ENCODE data around the gene LPCAT2.

LPCAT2 gene

GRCh38 chr16:55481023-55481422 is 27.8 kb upstream of the LPCAT2 start:
- no peak for DNase-seq (ENCODE audit: low spot score)

- peak; percentile 55 for DNase-seq (ENCODE audit: low spot score)
These were observed 26.8 kb upstream of the LPCAT2 start for GRCh38 chr16:55482056-55482455.

- no peak for DNase-seq (ENCODE audit: low spot score)
These were observed 21.6 kb upstream of the LPCAT2 start for GRCh38 chr16:55487048-55487803.

DNA sequence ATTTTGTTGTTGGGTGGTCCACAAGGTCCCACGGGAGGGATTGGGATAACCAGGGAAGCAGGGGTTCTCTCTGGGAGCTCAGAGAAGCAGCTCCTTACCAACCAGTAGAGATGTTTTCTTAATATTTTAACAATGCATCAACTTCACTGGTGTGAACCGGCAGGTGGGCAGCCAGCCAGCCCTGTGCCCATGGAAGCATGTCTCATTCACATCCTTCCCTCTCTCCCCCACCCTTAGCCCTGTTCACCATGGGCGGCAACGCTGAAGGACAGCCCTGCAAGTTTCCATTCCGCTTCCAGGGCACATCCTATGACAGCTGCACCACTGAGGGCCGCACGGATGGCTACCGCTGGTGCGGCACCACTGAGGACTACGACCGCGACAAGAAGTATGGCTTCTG is 20.6 kb upstream of the LPCAT2 start:
- no peak for DNase-seq (ENCODE audit: low spot score)

GRCh38 chr16:55489119-55489955 is 19.5 kb upstream of the LPCAT2 start:
- DNase-seq (ENCODE audit: low spot score), result no peak

DNA sequence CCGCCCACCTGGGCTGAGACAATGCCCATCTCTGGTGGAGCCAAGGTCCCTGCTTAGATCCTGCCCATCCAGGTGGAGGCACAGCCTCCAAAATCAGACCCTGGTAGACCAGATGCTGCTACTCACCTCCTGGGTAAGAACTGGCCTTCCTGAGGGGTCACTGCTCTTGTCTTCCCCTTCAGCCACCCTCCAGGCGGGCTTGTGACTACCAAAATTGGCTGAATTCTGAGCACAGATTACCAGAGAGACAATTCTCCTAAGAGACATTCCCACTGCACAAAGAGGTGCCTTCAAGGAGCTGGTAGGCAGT is 19.0 kb upstream of the LPCAT2 start:
- DNase-seq (ENCODE audit: low spot score), result no peak

- DNase-seq (ENCODE audit: low spot score), result no peak
These were observed 18.6 kb upstream of the LPCAT2 start for GRCh38 chr16:55490301-55490700.

DNA sequence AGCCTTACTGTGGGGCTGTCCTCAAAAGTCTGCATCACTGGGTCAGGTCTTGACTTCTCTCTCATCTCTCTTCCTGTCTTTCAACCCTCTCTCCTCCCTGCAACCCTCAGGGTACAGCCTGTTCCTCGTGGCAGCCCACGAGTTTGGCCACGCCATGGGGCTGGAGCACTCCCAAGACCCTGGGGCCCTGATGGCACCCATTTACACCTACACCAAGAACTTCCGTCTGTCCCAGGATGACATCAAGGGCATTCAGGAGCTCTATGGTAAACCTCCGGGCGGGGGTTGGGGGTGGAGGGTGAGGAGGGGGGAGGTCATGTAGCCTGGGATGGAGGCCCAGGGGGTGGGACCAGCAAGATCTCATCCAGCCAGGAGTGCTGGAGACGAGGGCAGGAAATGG is 17.2 kb upstream of the LPCAT2 start:
- DNase-seq (ENCODE audit: low spot score), result no peak

- DNase-seq (ENCODE audit: low spot score), result no peak
These were observed 16.0 kb upstream of the LPCAT2 start for GRCh38 chr16:55492756-55493380.

- peak; percentile 91 for DNase-seq (ENCODE audit: low spot score)
These were observed 13.9 kb upstream of the LPCAT2 start for GRCh38 chr16:55494994-55495421.

GRCh38 chr16:55495616-55496289 is 13.1 kb upstream of the LPCAT2 start:
- no peak for DNase-seq (ENCODE audit: low spot score)

GRCh38 chr16:55496509-55497145 is 12.2 kb upstream of the LPCAT2 start:
- no peak for DNase-seq (ENCODE audit: low spot score)

- no peak for DNase-seq (ENCODE audit: low spot score)
These were observed 11.3 kb upstream of the LPCAT2 start for GRCh38 chr16:55497558-55497957.

DNA sequence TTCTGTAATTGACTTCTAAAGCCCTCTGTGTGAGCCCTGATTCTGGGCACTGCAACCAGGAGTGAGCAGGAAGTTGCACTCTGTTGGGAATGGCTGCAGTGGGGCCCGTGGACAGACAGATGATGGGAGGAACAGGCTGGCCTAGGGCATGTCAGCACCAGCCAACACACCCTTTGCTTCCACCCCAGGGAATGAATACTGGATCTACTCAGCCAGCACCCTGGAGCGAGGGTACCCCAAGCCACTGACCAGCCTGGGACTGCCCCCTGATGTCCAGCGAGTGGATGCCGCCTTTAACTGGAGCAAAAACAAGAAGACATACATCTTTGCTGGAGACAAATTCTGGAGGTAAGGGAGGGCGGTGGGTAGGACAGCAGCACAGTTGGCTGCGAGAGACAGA is 10.8 kb upstream of the LPCAT2 start:
- DNase-seq (ENCODE audit: low spot score), result no peak

DNA sequence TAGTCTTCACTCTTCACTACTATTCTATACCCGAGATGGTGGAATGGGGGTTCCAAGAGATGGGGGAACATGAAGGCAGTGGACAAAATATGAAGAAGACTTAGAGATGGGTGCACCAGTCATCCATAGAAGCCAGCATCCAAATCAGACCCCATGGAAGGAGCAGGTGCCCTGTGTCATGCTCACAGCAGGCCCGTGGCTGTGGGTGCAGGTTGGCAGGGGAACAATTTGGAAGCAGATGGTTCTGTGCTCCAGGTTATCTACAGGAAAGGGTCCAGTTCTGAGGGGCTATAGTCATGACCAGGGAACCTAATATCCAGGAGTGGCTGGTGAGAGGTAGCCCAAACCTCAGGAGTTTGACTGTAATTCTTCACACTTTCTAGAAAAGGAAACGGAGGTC is 9.6 kb upstream of the LPCAT2 start:
- no peak for DNase-seq (ENCODE audit: low spot score)

DNA sequence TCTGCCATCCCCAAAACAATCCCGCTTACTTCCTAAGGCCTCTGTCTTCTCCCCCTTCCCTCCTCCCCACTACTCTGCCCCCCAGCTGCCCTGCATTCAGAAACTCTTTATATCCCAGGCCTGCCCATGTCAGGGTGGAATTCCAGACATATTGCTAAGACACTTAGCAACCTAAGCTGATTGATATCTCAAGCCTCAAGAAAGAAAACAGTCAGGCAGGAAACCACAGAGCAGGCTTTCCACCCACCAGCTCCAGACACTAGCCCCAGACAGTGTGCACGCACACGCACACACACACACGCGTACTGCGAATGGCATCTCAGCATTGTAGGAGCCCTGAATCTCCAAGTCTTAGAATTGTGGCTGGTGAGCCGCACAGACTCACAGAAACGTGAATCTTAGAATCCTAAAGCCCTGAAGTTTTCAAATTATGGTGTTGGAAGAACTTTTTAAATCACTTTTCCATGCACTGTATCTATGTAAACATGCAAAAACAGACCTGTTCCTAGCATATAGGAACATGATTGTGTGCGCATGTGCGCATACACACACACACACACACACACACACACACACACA is 8.8 kb upstream of the LPCAT2 start:
- DNase-seq (ENCODE audit: low spot score), result peak; percentile 94

DNA sequence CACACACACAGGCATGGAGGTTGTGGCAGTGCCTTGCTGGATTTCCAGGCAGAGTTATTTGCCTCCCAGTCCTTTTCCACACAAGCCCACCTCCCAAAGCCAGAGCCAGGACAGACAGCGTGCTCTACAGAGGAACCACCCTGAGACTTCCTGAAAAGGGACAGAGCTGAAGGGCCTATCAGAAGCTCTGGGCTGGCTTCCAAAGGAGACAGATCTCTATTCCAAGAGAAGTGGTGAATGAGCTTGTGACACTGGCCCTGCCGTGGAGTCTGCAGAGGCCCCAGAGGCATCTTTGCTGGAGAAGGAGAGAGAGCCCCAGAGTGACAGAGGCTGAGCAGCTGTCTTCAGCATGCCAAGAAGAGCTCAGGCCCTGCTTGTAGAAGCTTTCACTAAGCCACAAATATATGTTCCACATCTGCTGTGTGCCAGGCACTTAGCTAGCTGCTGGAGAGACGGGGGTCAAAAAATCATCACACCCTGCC is 8.3 kb upstream of the LPCAT2 start:
- peak; percentile 64 for DNase-seq (ENCODE audit: low spot score)

GRCh38 chr16:55501549-55502322 is 7.1 kb upstream of the LPCAT2 start:
- no peak for DNase-seq (ENCODE audit: low spot score)

DNA sequence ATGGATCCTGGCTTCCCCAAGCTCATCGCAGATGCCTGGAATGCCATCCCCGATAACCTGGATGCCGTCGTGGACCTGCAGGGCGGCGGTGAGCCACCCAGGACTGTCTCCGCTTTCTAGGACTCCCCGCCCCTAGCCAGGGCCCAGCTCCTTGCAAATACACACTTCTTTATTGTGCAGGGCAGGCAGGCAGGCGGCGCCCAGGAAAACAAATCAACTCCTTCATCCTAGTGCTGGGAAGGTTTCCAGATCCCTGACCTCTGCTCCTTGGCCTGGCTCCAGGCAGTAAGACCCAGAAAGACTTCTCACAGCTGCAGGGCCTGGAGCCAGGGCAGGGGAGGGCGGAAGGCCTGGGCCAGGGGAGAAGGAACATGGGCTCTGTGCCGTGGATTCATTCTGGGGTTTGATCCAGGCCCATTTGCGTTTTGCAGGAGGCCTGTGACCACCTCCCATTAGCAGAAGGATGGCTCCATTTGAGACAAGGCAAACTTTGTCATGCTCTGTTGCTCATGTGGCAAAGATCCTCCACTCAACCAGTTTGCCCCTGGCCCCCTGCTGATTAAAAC is 6.0 kb upstream of the LPCAT2 start:
- DNase-seq (ENCODE audit: low spot score), result peak; percentile 68

Measured in hepatic stellate cell (primary cell).